HG02763 (cell line): ENCODE measurements around the gene OSTN.
"Not testable (repeated sequence)": the region's sequence is repeated elsewhere in the genome, so short reads cannot be mapped to it uniquely, and the experiment has no call there.

Experiments
- ATAC-seq: cut with Tn5 transposase; IDR thresholded peaks from one replicate; pipeline ENCODE4 v1.9.1; 2021; ENCODE audit warnings: mild to moderate bottlenecking, moderate library complexity; ENCODE audit not compliant: unreplicated experiment

The OSTN gene

GRCh38 chr3:191262650-191263049, 63.6 kb downstream of the OSTN start:
- peak; percentile 40 for ATAC-seq

- ATAC-seq, result peak; percentile 73
These were observed 64.3 kb downstream of the OSTN start for GRCh38 chr3:191263365-191263764.

- no peak for ATAC-seq
These were observed 64.8 kb downstream of the OSTN start for GRCh38 chr3:191263850-191264249.

- ATAC-seq, result no peak
These were observed 69.7 kb downstream of the OSTN start for GRCh38 chr3:191268737-191269136.

GRCh38 chr3:191269289-191270085, 70.4 kb downstream of the OSTN start:
- peak; percentile 71 for ATAC-seq

- ATAC-seq, result not testable (repeated sequence)
These were observed 76.2 kb downstream of the OSTN start for GRCh38 chr3:191275244-191275643.

- ATAC-seq, result no peak
These were observed 76.7 kb downstream of the OSTN start for GRCh38 chr3:191275751-191276150.

GRCh38 chr3:191280111-191280510, 81.1 kb downstream of the OSTN start:
- no peak for ATAC-seq

GRCh38 chr3:191280882-191281281, 81.8 kb downstream of the OSTN start:
- no peak for ATAC-seq

- no peak for ATAC-seq
These were observed 83.5 kb downstream of the OSTN start for GRCh38 chr3:191282251-191283185.

GRCh38 chr3:191283400-191283799, 84.4 kb downstream of the OSTN start:
- no peak for ATAC-seq

GRCh38 chr3:191290311-191291025, 91.4 kb downstream of the OSTN start:
- ATAC-seq, result peak; percentile 73

GRCh38 chr3:191292243-191293015, 93.4 kb downstream of the OSTN start:
- ATAC-seq, result no peak

GRCh38 chr3:191294291-191294690, 95.2 kb downstream of the OSTN start:
- ATAC-seq, result no peak

- ATAC-seq, result peak; percentile 82
These were observed 97.0 kb downstream of the OSTN start for GRCh38 chr3:191296041-191296541.

GRCh38 chr3:191298846-191299245, 99.8 kb downstream of the OSTN start:
- ATAC-seq, result no peak

- no peak for ATAC-seq
These were observed 101.4 kb downstream of the OSTN start for GRCh38 chr3:191300422-191300821.

- peak; percentile 69 for ATAC-seq
These were observed 102.0 kb downstream of the OSTN start for GRCh38 chr3:191301017-191301416.

GRCh38 chr3:191301782-191302411, 102.9 kb downstream of the OSTN start:
- no peak for ATAC-seq

- no peak for ATAC-seq
These were observed 103.4 kb downstream of the OSTN start for GRCh38 chr3:191302451-191302850.
